ENCODE measurements around the gene C1orf226. TPM values are rescaled to one million over a fixed set of nuclear protein-coding genes. Genes with fewer than 3 reads are reported as not detected.

C1orf226 gene
- total RNA-seq, 2 donors from 2014 or later, result 5.1 to 6.2 TPM

DNA sequence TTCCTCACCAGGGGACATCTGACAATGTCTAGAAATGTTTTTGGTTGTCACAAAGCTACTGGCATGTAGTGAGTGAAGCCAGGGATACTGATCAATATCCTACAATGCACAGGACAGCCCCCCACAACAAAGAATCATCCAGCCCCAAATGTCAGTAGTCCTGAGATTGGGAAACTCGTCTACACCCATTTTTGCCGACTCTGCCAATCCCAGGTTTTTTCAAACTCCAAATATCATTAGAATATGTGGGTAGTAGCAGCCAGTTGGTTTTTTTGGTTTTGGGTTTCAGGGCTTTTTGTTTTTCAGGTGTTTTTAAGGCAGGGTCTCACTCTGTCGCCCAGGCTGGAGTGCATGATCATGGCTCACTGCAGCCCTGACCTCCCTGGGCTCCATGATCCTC, 10.8 kb upstream of the C1orf226 start:
- Mint-ChIP-seq H3K4me3 (no peak overlapping the region), H3K27me3 (ENCODE audit: insufficient read depth) (peaks cover 28% of the 10 kb centered on the region), H3K27ac (no peak overlapping the region), H3K9me3 (no peaks in the 10 kb centered on the region), H3K36me3 (ENCODE audit: low read depth) (no peaks in the 10 kb centered on the region), H3K4me1 (peaks cover 13% of the 10 kb centered on the region)
- peaks cover 19% of the 10 kb centered on the region for H3K27me3 ChIP-seq (ENCODE audit: control insufficient read depth, insufficient read depth, low read length, poor library complexity, severe bottlenecking)
- DNase-seq, result peak; percentile 10
- no peaks in the 10 kb centered on the region for H3K9me3 ChIP-seq (ENCODE audit: control insufficient read depth, low read length)
- no peak overlapping the region for H3K4me3 ChIP-seq (ENCODE audit: low read length)
- 99 to 100% methylated on average over 1 to 3 of the region's 3 CpGs for WGBS, 2 experiments (ENCODE audit: insufficient coverage in 1 of 2, insufficient read length in 1 of 2)
- TF ChIP-seq CTCF (conservative IDR thresholded peaks at IDR 0.05), result no peak
- no peak overlapping the region for H3K9ac ChIP-seq (ENCODE audit: extremely low read depth, low read length, poor library complexity, severe bottlenecking)
- H3K4me1 ChIP-seq (ENCODE audit: control insufficient read depth, insufficient read depth, low read length), result peaks cover 7% of the 10 kb centered on the region
- no peaks in the 10 kb centered on the region for H3K36me3 ChIP-seq (ENCODE audit: control insufficient read depth, insufficient read depth, low read length)
- H3K27ac ChIP-seq (ENCODE audit: low read depth, low read length), result no peak overlapping the region

DNA sequence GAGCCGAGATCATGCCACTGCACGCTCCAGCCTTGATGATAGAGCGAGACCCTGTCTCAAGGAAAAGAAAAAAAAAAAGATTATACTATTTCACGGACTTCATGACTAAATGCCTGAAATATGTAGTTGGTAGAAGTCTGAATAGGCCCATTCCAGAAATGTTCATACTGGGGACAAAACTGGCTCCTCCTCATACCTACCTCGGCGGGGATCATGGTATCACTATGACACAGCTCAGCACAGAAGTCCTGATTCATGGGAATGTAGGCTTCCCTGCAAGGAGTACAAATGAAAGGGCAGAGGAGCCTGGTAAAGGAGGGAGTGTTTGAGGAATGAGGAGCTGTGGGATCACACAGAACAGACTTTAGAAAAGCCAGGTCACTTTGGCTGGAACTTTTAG, 9.9 kb upstream of the C1orf226 start:
- H3K27ac ChIP-seq (ENCODE audit: low read depth, low read length), result no peak overlapping the region
- H3K4me3 Mint-ChIP-seq, result no peak overlapping the region
- TF ChIP-seq CTCF (conservative IDR thresholded peaks at IDR 0.05), result no peak
- H3K4me1 Mint-ChIP-seq, result peaks cover 19% of the 10 kb centered on the region
- peaks cover 10% of the 10 kb centered on the region for H3K4me1 ChIP-seq (ENCODE audit: control insufficient read depth, insufficient read depth, low read length)
- no peak overlapping the region for H3K4me3 ChIP-seq (ENCODE audit: low read length)
- DNase-seq, result no peak
- no peaks in the 10 kb centered on the region for H3K9me3 Mint-ChIP-seq
- no peaks in the 10 kb centered on the region for H3K36me3 ChIP-seq (ENCODE audit: control insufficient read depth, insufficient read depth, low read length)
- no peak overlapping the region for H3K27ac Mint-ChIP-seq
- no peak overlapping the region for H3K9ac ChIP-seq (ENCODE audit: extremely low read depth, low read length, poor library complexity, severe bottlenecking)
- no peaks in the 10 kb centered on the region for H3K9me3 ChIP-seq (ENCODE audit: control insufficient read depth, low read length)
- H3K27me3 ChIP-seq (ENCODE audit: control insufficient read depth, insufficient read depth, low read length, poor library complexity, severe bottlenecking), result peaks cover 19% of the 10 kb centered on the region
- WGBS, 2 experiments (ENCODE audit: insufficient coverage in 1 of 2, insufficient read length in 1 of 2), result 91 to 97% methylated on average over 5 to 6 of the region's 6 CpGs
- H3K27me3 Mint-ChIP-seq (ENCODE audit: insufficient read depth), result peaks cover 28% of the 10 kb centered on the region
- no peaks in the 10 kb centered on the region for H3K36me3 Mint-ChIP-seq (ENCODE audit: low read depth)

DNA sequence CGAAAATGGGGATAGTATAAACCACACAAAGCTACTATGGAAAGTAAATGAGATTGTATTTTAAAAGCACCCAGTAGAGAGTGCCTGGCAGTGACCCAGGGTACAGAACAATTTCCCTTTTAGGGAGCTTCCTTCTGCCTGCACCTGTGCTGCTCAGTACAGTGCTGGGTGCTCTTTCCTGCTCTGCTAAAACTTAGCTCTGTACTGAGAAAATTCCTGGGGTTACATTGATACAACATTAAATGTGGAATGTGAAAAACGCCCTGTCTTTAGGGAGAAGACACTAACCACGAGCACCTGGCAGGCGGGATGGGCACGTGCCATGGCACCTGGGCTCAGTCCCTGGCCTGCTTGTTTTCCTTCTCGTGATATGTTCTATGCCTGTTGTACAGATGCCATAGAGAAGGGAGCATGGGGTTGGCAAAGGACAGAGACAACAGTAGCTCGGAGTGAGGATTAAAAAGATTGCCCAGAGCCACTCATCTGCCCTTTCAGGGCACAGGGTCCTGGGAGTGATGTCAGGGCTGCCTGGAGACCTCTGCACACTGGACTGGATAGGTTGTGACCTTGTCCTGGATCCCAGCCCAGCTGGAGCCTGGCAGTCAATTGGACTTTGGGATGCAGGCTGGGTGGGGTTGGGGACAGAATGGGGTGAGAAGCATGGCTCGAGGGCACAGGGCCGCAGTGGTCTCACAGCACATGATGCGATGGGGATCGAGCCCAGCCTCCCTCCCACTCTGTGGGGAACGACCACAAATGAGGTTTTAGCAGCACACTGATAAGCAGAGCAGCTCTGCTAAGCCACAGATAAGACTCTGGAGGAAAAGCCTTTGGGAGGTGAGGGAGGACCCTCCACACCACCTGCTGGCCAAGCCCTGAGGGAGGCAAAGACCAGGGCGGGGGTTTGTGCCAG, 9.1 kb upstream of the C1orf226 start:
- Histone ChIP-seq H3K9me3 (ENCODE audit: control insufficient read depth, low read length) (no peaks in the 10 kb centered on the region), H3K4me1 (ENCODE audit: control insufficient read depth, insufficient read depth, low read length) (peaks cover 12% of the 10 kb centered on the region), H3K9ac (ENCODE audit: extremely low read depth, low read length, poor library complexity, severe bottlenecking) (no peak overlapping the region), H3K4me3 (ENCODE audit: low read length) (no peak overlapping the region), H3K27ac (ENCODE audit: low read depth, low read length) (no peak overlapping the region), H3K36me3 (ENCODE audit: control insufficient read depth, insufficient read depth, low read length) (no peaks in the 10 kb centered on the region), H3K27me3 (ENCODE audit: control insufficient read depth, insufficient read depth, low read length, poor library complexity, severe bottlenecking) (peaks cover 19% of the 10 kb centered on the region)
- Mint-ChIP-seq H3K4me3 (no peak overlapping the region), H3K4me1 (peaks cover 24% of the 10 kb centered on the region), H3K36me3 (ENCODE audit: low read depth) (no peaks in the 10 kb centered on the region), H3K27ac (no peak overlapping the region), H3K27me3 (ENCODE audit: insufficient read depth) (peaks cover 28% of the 10 kb centered on the region), H3K9me3 (no peaks in the 10 kb centered on the region)
- WGBS, 2 experiments (ENCODE audit: insufficient coverage in 1 of 2, insufficient read length in 1 of 2), result 83 to 89% methylated on average over 9 to 13 of the region's 13 CpGs
- TF ChIP-seq CTCF (conservative IDR thresholded peaks at IDR 0.05), result peak; percentile 69
- DNase-seq, result no peak
